HEK293T (cell line): ENCODE measurements around the gene LRP1B.

ENCODE experiments used
- CTCF ChIA-PET: fragments of 350-600 bp; formaldehyde crosslinking; extraction: SDS; loops from one replicate; lab custom pipeline; 2021; ENCODE audit warnings: antibody characterized with exemption, inconsistent platforms; lab: Yijun Ruan, JAX
- POLR2A ChIA-PET: fragments of 350-600 bp; formaldehyde crosslinking; extraction: SDS; loops from one replicate; lab custom pipeline; 2020; ENCODE audit warnings: antibody characterized with exemption, inconsistent platforms; lab: Yijun Ruan, JAX
- DNase-seq: peaks from one replicate; pipeline ENCODE4 v3.0.0; 2012; ENCODE audit warnings: mixed read lengths; ENCODE audit errors: extremely low spot score
- ARNT ChIP-seq: fragments of 450-650 bp; IDR thresholded peaks from 2 replicates; pipeline ENCODE4 v1.6.1; 2017; ENCODE audit warnings: mild to moderate bottlenecking
- BHLHE40 ChIP-seq: fragments of 450-650 bp; IDR thresholded peaks from 2 replicates; pipeline ENCODE4 v1.6.1; 2016; ENCODE audit warnings: mild to moderate bottlenecking, moderate library complexity, borderline replicate concordance
- CTBP1 ChIP-seq: fragments of 450-650 bp; IDR thresholded peaks from 2 replicates; pipeline ENCODE4 v1.6.1; 2016; ENCODE audit warnings: borderline replicate concordance
- ELF4 ChIP-seq: fragments of 450-650 bp; IDR thresholded peaks from 2 replicates; pipeline ENCODE4 v1.6.1; 2017; ENCODE audit warnings: antibody characterized with exemption
- FOXA1 ChIP-seq: fragments of 450-650 bp; IDR thresholded peaks from 2 replicates; pipeline ENCODE4 v1.6.1; 2016; ENCODE audit warnings: mild to moderate bottlenecking
- FOXK2 ChIP-seq: fragments of 450-650 bp; IDR thresholded peaks from 2 replicates; pipeline ENCODE4 v1.6.1; 2016; ENCODE audit warnings: mild to moderate bottlenecking
- FOXM1 ChIP-seq: fragments of 450-650 bp; IDR thresholded peaks from 2 replicates; pipeline ENCODE4 v1.6.1; 2017; ENCODE audit warnings: mild to moderate bottlenecking, borderline replicate concordance
- HDGF ChIP-seq: fragments of 450-650 bp; IDR thresholded peaks from 2 replicates; pipeline ENCODE4 v1.6.1; 2017; ENCODE audit warnings: antibody characterized with exemption, borderline replicate concordance
- L3MBTL2 ChIP-seq: fragments of 450-650 bp; conservative IDR thresholded peaks from 2 replicates; pipeline ENCODE4 v1.6.1; 2016; ENCODE audit warnings: mild to moderate bottlenecking
- LEF1 ChIP-seq: fragments of 450-650 bp; IDR thresholded peaks from 2 replicates; pipeline ENCODE4 v1.6.1; 2017; ENCODE audit warnings: mild to moderate bottlenecking, borderline replicate concordance
- NFRKB ChIP-seq: fragments of 450-650 bp; IDR thresholded peaks from 2 replicates; pipeline ENCODE4 v1.6.1; 2016; ENCODE audit warnings: mild to moderate bottlenecking, moderate library complexity
- PKNOX1 ChIP-seq: fragments of 450-650 bp; IDR thresholded peaks from 2 replicates; pipeline ENCODE4 v1.6.1; 2016
- SP1 ChIP-seq: fragments of 450-650 bp; IDR thresholded peaks from 2 replicates; pipeline ENCODE4 v1.6.1; 2017
- SUZ12 ChIP-seq: fragments of 450-650 bp; IDR thresholded peaks from 2 replicates; pipeline ENCODE4 v1.6.1; 2016; ENCODE audit warnings: mild to moderate bottlenecking
- TARDBP ChIP-seq: fragments of 450-650 bp; IDR thresholded peaks from 2 replicates; pipeline ENCODE4 v1.6.1; 2016
- ZNF384 ChIP-seq: fragments of 450-650 bp; IDR thresholded peaks from 2 replicates; pipeline ENCODE4 v1.6.1; 2016

The LRP1B gene

GRCh38 chr2:142174176-142174575, 43.4 kb upstream of the LRP1B start:
- CTCF ChIA-PET = no interaction called here
- no peak for TF ChIP-seq TARDBP
- POLR2A ChIA-PET = no interaction called here
- DNase-seq = no peak

- CTCF ChIA-PET = interaction anchor here (0.8 kb wide), 1 partner anchor 106 kb away, joined by 5 read pairs; no protein-coding TSS in a partner anchor
- DNase-seq = no peak
- TF ChIP-seq SUZ12 (no peak), NFRKB (no peak), HDGF (no peak), ELF4 (no peak), LEF1 (no peak)
- POLR2A ChIA-PET = no interaction called here
These were observed 40.0 kb upstream of the LRP1B start for GRCh38 chr2:142170847-142171246.

DNA sequence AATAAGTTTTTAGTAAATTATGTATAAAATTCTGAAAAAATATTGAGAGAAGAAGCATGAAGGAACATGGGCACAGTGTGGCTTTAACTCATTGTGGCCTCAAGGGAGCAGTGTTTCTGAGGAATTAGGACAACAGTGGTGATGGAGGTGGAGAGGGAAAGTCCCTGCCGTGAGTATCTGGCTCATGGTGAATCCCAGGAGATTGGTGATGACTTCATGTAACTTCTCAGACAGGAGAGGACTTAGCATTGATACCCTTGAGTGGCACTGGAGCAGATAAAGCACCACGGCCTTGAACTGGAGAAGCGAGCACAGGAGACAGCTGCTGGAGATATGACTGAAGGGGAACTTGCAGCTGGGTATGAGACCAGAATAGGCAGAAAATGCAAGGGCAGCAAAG, 35.0 kb upstream of the LRP1B start:
- TF ChIP-seq SUZ12 (no peak), ELF4 (no peak), FOXK2 (no peak), TARDBP (no peak), SP1 (no peak), ARNT (no peak), HDGF (no peak), FOXM1 (no peak), FOXA1 (no peak), CTBP1 (no peak), PKNOX1 (no peak), ZNF384 (no peak), LEF1 (no peak), BHLHE40 (no peak), L3MBTL2 (no peak), NFRKB (no peak)
- ChIA-PET CTCF (interaction anchor here (0.6 kb wide), 1 partner anchor 532 kb away, joined by 4 read pairs; no protein-coding TSS in a partner anchor), POLR2A (no interaction called here)
- DNase-seq = peak; percentile 58

DNA sequence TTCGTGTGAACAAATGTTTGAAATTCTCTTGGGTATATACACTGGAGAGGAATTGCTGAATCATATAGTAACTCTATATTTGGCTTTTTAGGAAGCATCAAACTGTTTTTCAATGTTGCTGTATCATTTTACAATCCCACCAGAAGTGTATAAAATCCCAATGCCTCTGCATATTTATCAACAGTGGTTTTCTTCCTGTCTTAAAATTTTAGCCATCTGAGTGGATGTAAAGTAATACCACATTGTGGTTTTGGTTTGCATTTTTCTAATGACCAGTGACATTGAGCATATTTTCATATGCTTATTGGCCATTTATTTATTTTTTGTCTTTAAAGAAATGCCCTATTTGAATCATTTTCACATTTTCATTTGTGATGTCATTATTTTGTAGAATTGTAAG, 22.8 kb upstream of the LRP1B start:
- ChIA-PET CTCF (no interaction called here), POLR2A (no interaction called here)
- no peak for DNase-seq
- no peak for TF ChIP-seq CTBP1
- no peak for TF ChIP-seq FOXA1
- no peak for TF ChIP-seq PKNOX1
- TF ChIP-seq SUZ12 = no peak
- no peak for TF ChIP-seq BHLHE40
- no peak for TF ChIP-seq FOXM1
- no peak for TF ChIP-seq ARNT
- no peak for TF ChIP-seq HDGF
- no peak for TF ChIP-seq ZNF384
- no peak for TF ChIP-seq SP1
- TF ChIP-seq NFRKB = no peak

GRCh38 chr2:142150453-142150852, 19.6 kb upstream of the LRP1B start:
- no peak for DNase-seq
- no peak for TF ChIP-seq SUZ12
- no peak for TF ChIP-seq PKNOX1
- TF ChIP-seq ELF4 = no peak
- no peak for TF ChIP-seq HDGF
- TF ChIP-seq CTBP1 = no peak
- no peak for TF ChIP-seq FOXA1
- TF ChIP-seq ARNT = no peak
- no peak for TF ChIP-seq FOXM1
- TF ChIP-seq LEF1 = no peak
- no peak for TF ChIP-seq ZNF384
- ChIA-PET CTCF (no interaction called here), POLR2A (no interaction called here)

DNA sequence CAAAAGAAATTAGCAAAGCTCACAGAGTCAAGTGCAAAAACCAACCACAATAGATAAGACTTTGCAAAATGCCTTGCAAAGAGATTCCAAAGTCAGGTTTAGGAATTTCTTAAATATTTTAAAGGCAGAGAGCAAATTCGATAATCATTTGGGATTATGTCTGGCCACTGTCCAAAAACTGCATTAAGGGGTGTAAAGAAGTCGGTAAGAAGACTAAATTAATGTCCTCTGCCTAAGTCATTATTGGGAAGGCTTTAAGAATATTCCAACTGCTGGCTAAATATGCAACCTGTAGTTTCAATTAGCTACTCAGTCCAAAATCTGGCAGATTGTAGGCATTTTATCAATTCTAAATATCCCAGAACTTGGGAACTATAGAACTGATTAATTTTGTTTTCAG, 13.7 kb upstream of the LRP1B start:
- TF ChIP-seq TARDBP (no peak), ELF4 (no peak), FOXK2 (no peak), HDGF (no peak), FOXA1 (no peak), L3MBTL2 (no peak)
- ChIA-PET POLR2A (no interaction called here), CTCF (no interaction called here)
- DNase-seq = no peak

DNA sequence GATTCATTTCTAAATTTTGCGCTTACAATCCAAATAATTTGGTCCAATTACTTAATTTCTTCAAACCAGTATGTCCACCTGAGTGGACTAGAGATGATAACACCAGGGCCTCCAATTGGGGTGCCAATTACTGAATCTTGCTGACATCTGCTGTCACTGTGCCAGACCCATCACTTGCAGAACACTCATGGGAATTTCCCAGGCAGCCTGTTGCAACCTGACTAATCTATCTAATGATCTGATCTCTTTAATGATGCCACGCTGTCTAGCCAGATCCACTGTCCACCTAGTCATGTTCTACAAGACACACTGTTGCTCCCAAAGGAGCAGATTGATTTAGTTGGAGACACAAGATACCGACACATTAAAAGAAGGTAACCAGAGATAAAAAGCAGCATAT, 11.8 kb upstream of the LRP1B start:
- no peak for TF ChIP-seq ZNF384
- TF ChIP-seq SP1 = no peak
- TF ChIP-seq ELF4 = no peak
- no peak for TF ChIP-seq HDGF
- TF ChIP-seq L3MBTL2 = no peak
- TF ChIP-seq TARDBP = no peak
- TF ChIP-seq PKNOX1 = no peak
- no peak for TF ChIP-seq FOXK2
- TF ChIP-seq NFRKB = no peak
- no peak for TF ChIP-seq LEF1
- no peak for TF ChIP-seq FOXM1
- DNase-seq = no peak
- ChIA-PET CTCF (interaction anchor here (0.6 kb wide), 1 partner anchor 10 kb away, joined by 3 read pairs; no protein-coding TSS in a partner anchor), POLR2A (no interaction called here)
